GM19043 (cell line): ENCODE measurements around the gene SLC34A1.

ENCODE experiments used
- ATAC-seq: cut with Tn5 transposase; IDR thresholded peaks from one replicate; pipeline ENCODE4 v1.9.1; 2021; ENCODE audit warnings: low read depth; ENCODE audit not compliant: unreplicated experiment

Gene SLC34A1

GRCh38 chr5:177385720-177386119 is 1.5 kb downstream of the SLC34A1 start:
- ATAC-seq = no peak

DNA sequence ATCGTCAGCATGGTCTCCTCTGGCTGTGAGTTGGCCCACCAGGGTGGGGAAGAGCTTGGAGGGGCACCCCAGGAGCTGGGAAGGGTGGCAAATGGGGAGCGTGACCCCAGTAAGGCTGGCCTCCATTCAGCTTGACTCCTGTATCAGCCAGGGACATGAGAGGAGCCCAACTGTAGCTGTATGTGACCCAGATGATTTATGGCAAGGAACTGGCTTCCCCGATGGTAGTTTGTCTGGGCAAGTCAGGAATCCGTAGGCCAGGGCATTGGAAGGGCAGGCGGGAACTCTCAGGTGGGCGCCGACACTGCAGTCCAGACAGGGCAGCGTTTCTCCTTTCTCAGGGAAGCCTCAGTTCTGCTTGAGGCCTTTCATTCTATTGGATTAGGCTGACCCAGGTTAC is 2.3 kb downstream of the SLC34A1 start:
- no peak for ATAC-seq

GRCh38 chr5:177387405-177387804 is 3.2 kb downstream of the SLC34A1 start:
- no peak for ATAC-seq

DNA sequence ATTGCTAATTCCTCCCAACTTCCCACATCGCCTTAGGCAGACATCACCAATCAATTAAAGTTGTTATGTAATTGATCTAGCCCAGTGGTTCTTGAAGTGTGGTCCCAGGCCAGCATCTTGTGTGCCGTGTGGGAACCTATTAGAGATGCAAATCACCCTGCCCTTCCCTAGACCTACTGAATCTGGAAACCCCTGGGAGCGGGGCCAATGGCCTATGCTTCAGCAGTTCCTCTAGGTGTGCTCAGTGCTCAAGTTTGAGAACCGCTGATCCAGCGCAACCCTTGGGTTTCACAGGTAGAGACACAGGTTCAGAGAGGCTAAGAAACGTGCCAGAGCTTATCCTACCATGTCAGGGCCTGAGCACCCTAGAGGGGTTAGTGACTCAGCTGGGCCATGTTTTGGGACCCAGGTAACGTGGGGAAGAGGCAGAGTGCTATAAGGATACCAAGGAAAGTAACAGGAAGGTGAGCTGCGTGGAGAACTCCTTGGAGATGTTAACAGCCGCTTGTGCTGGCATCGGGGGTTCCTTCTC is 4.4 kb downstream of the SLC34A1 start:
- no peak for ATAC-seq

GRCh38 chr5:177389241-177390169 is 5.3 kb downstream of the SLC34A1 start:
- no peak for ATAC-seq

- peak; percentile 56 for ATAC-seq
Measured at GRCh38 chr5:177390363-177391300, 6.4 kb downstream of the SLC34A1 start.

DNA sequence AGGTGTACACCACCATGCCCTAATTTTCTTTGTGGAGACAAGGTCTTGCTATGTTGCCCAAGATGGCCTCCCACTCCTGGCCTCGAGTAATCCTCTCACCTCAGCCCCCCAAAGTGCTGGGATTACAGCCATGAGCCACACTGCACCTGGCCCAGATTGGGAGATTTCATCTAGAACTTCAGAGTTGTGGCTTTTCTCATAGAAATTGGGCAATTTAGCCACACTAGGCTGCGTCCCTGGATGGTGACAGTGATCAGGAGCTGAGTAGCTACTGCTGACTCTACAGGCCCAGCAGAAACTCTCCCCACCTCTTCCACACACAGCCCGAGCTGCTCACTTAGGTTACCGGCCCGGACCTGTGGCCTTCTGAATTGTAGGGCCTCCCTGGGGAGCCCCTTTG is 8.5 kb downstream of the SLC34A1 start:
- no peak for ATAC-seq

GRCh38 chr5:177393206-177393765 is 9.1 kb downstream of the SLC34A1 start:
- ATAC-seq = no peak

DNA sequence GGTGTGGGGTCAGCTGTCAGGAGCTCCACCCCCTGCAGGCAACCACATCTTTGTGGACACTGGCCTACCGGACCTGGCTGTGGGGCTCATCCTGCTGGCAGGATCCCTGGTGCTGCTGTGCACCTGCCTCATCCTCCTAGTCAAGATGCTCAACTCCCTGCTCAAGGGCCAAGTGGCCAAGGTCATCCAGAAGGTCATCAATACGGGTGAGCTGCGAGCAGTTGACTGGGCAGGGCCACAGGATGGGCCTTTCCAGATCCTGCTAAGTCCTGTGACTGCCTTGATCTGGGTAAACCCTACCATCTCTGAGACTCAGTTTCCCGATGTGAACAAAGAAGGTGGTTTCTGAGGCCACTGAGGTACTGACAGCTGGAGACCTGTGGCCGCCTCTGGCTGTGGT is 9.8 kb downstream of the SLC34A1 start:
- no peak for ATAC-seq

DNA sequence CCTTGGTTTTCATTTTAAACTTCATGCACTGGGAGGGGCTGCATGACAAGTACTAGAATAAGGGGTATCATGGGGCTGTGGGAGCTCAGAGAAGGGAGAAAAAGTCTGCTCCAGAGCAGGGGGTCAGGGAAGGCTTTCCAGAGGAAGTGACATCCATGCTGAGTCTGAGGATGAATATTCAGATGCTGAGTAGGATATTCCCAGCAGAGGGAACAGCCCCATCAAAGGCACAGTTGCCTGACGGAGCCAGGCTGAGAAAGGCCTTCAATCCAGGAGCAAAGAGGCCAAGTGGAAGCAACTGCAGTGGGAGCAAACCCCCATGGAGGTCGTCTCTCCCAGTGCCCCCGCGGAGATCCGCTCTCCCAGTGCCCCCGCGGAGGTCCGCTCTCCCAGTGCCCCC is 11.8 kb downstream of the SLC34A1 start:
- ATAC-seq = no peak

- ATAC-seq = no peak
Measured at GRCh38 chr5:177396807-177397206, 12.6 kb downstream of the SLC34A1 start.

DNA sequence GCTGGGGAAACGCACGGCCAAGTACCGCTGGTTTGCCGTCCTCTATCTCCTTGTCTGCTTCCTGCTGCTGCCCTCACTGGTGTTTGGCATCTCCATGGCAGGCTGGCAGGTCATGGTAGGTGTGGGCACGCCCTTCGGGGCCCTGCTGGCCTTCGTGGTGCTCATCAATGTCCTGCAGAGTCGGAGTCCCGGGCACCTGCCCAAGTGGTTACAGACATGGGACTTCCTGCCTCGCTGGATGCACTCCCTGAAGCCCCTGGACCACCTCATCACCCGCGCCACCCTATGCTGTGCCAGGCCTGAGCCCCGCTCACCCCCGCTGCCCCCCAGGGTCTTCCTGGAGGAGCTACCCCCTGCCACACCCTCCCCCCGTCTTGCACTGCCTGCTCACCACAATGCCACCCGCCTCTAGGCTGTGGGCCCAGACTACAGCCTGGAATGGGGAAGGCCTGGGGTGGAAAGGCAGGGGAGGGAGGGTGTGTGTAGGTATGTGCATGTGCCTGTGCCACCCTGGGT is 13.7 kb downstream of the SLC34A1 start:
- ATAC-seq = no peak

- no peak for ATAC-seq
Measured at GRCh38 chr5:177399997-177400868, 16.0 kb downstream of the SLC34A1 start, which contains the start of gene PFN3. PFN3 (minus strand) TSS chr5:177400661; CDS start chr5:177400576, 85 bp downstream.

- ATAC-seq = no peak
Measured at GRCh38 chr5:177402271-177403043, 18.2 kb downstream of the SLC34A1 start.

DNA sequence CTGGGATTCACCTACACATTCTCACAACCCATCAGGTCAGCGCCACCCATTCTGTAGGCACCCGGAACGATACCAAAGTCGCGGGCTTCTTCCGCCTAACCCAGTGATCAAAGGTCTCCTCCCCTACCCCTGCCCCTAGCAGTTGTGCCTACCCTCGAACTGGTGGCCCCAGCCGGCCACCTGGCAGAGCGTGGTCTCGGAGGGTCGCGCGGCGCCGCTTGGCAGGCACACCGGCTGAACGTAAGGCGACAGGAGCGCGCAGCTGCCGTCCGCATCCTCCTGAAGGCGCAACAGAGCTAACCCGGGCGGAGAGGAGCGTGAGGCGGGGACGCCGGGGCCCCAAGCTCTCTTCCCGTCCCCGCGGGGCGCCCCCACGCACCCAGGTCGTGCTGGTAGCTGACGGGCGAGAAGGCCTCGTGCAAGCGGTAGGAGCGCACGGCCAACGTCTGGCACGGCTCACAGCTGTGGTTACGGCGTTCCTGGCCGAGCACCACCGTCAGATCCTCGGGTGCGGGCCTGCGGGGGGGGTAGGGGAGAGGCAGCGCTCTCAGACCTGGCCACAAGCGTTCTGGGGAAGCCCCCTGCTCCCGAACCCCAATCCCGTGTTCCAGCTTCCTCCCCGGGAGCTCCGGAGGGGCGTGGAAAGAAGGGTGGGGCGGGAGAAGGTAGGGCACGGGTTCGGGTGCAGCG is 19.0 kb downstream of the SLC34A1 start:
- peak; percentile 9 for ATAC-seq

GRCh38 chr5:177403792-177404640 is 19.8 kb downstream of the SLC34A1 start:
- ATAC-seq = peak; percentile 65

DNA sequence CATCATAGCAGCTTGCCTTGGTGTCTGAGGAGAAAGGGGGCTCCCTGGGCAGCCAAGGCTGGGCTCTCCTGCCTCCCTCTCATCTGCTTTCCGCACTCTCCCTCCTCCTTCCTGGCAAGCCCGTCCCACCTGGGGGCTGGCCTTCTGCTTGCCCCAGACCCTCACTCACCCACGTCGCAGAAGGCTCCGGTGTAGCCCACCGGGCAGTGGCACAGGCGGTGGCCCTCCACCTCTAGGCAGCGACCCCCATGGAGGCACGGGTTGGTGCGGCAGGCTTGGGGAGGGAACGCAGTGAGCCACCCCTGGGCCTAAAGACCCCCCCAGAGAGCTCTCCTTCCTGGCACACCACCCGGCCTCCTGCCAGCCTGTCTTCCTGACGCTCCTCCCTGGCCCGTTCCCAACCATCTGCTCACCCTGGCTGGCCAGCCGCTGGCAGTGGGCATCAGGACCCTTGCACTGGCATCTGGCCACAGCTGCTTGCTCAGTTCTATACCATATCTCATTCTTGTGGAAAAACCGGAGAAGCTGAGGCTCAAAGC is 20.5 kb downstream of the SLC34A1 start:
- ATAC-seq = no peak
